Measurements from ENCODE around the gene KRT33B.

Gene KRT33B

GRCh38 chr17:41413982-41414381 lies 44.4 kb upstream of the KRT33B start:
- TF ChIP-seq, protein P1, sequence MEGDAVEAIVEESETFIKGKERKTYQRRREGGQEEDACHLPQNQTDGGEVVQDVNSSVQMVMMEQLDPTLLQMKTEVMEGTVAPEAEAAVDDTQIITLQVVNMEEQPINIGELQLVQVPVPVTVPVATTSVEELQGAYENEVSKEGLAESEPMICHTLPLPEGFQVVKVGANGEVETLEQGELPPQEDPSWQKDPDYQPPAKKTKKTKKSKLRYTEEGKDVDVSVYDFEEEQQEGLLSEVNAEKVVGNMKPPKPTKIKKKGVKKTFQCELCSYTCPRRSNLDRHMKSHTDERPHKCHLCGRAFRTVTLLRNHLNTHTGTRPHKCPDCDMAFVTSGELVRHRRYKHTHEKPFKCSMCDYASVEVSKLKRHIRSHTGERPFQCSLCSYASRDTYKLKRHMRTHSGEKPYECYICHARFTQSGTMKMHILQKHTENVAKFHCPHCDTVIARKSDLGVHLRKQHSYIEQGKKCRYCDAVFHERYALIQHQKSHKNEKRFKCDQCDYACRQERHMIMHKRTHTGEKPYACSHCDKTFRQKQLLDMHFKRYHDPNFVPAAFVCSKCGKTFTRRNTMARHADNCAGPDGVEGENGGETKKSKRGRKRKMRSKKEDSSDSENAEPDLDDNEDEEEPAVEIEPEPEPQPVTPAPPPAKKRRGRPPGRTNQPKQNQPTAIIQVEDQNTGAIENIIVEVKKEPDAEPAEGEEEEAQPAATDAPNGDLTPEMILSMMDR (IDR thresholded peaks at IDR 0.05; ENCODE audit: insufficient read depth, missing control alignments): no peak
- DNase-seq (ENCODE audit: insufficient read length, low spot score) (no peak), FAIRE-seq (no peak)

- DNase-seq (ENCODE audit: insufficient read length, low spot score) (no peak), FAIRE-seq (no peak)
- TF ChIP-seq, protein P1 (IDR thresholded peaks at IDR 0.05; ENCODE audit: insufficient read depth, missing control alignments): no peak
Measured at GRCh38 chr17:41413353-41413957, 43.8 kb upstream of the KRT33B start.

DNA sequence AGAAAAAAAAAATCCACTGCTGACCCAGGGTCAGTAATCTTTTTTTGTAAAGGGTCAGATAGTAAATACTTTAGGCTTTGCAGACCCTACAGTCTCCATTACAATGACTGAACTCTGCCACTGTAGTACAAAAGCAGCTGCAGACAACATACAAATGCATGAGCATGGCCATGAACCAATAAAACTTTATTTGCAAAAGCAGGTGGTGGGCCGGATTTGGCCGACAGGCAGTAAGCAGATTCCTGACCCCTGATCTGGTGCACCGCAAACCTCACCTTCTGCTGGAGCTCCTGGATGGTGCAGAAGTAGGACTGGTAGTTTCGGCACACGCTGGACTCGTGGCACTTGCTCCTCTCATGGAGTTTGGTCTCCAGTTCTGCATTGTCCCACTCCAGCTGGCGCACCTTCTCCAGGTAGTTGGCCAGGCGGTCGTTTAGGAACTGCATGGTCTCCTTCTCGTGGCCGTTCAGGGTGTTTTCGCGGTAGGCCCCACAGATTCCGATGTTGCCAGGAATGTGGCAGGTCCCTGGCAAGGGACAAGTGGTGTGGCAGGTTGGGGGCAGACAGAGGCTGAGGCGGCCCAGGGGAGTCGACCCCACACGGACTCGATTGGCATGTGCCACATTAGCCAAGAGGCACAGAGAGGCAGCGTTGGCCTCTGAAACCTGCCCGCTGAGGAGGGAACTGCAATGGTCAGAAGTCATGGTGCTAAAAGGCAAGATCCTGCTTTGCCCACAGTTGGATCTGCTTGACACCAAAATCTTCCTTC lies 41.6 kb upstream of the KRT33B start:
- no peak for FAIRE-seq
- TF ChIP-seq, protein P1 (IDR thresholded peaks at IDR 0.05; ENCODE audit: insufficient read depth, missing control alignments): no peak

GRCh38 chr17:41407226-41407625 lies 37.6 kb upstream of the KRT33B start:
- TF ChIP-seq, protein P1 (IDR thresholded peaks at IDR 0.05; ENCODE audit: insufficient read depth, missing control alignments): no peak
- no peak for FAIRE-seq

More for the DNA sequence above, 41.6 kb upstream of the KRT33B start:
- no peak for DNase-seq (ENCODE audit: insufficient read length, low spot score)

GRCh38 chr17:41406205-41406604 lies 36.6 kb upstream of the KRT33B start:
- TF ChIP-seq, protein P1 (IDR thresholded peaks at IDR 0.05; ENCODE audit: insufficient read depth, missing control alignments): no peak
- no peak for DNase-seq (ENCODE audit: insufficient read length, low spot score)
- no peak for FAIRE-seq

More at GRCh38 chr17:41407226-41407625, 37.6 kb upstream of the KRT33B start:
- DNase-seq (ENCODE audit: insufficient read length, low spot score): no peak

- FAIRE-seq: no peak
- no peak for DNase-seq (ENCODE audit: insufficient read length, low spot score)
Measured at GRCh38 chr17:41404024-41404671, 34.5 kb upstream of the KRT33B start.

More at GRCh38 chr17:41404024-41404671, 34.5 kb upstream of the KRT33B start:
- TF ChIP-seq, protein P1 (IDR thresholded peaks at IDR 0.05; ENCODE audit: insufficient read depth, missing control alignments): no peak

All from D721Med (cell line).